NCI-H146 treated with DMSO at 0.1 percent for 48 hours (cell line): ENCODE data around the gene CPZ.

Source experiments
- DNase-seq: peaks from one replicate; lab custom pipeline; 2025; ENCODE audit not compliant: unreplicated experiment; lab: John Stamatoyannopoulos, UW

CPZ gene

GRCh38 chr4:8592366-8593263 lies at the start of gene CPZ:
Gene CPZ, plus strand, starts transcription at chr4:8592765. Its CDS starts 69 bp downstream, at chr4:8592834.
- DNase-seq, result no peak

GRCh38 chr4:8542776-8543525 lies 49.6 kb upstream of the CPZ start:
- DNase-seq, result no peak

- DNase-seq, result no peak
Observed at GRCh38 chr4:8543623-8544022, 48.9 kb upstream of the CPZ start.

GRCh38 chr4:8544282-8544681 lies 48.3 kb upstream of the CPZ start:
- DNase-seq, result no peak

- no peak for DNase-seq
Observed at GRCh38 chr4:8544741-8545438, 47.7 kb upstream of the CPZ start.

GRCh38 chr4:8545439-8545765 lies 47.2 kb upstream of the CPZ start:
- DNase-seq, result no peak

GRCh38 chr4:8546766-8547107 lies 45.8 kb upstream of the CPZ start:
- DNase-seq, result no peak

- no peak for DNase-seq
Observed at GRCh38 chr4:8547108-8547911, 45.3 kb upstream of the CPZ start.

- no peak for DNase-seq
Observed at GRCh38 chr4:8547912-8548730, 44.4 kb upstream of the CPZ start.

GRCh38 chr4:8548731-8549351 lies 43.7 kb upstream of the CPZ start:
- no peak for DNase-seq

- no peak for DNase-seq
Observed at GRCh38 chr4:8549352-8549931, 43.1 kb upstream of the CPZ start.

GRCh38 chr4:8550691-8551090 lies 41.9 kb upstream of the CPZ start:
- no peak for DNase-seq

GRCh38 chr4:8552024-8552423 lies 40.5 kb upstream of the CPZ start:
- DNase-seq, result no peak

GRCh38 chr4:8552581-8553205 lies 39.9 kb upstream of the CPZ start:
- DNase-seq, result no peak

- no peak for DNase-seq
Observed at GRCh38 chr4:8553216-8553615, 39.3 kb upstream of the CPZ start.

- no peak for DNase-seq
Observed at GRCh38 chr4:8553991-8554405, 38.6 kb upstream of the CPZ start.

- DNase-seq, result no peak
Observed at GRCh38 chr4:8554555-8555100, 37.9 kb upstream of the CPZ start.

GRCh38 chr4:8555716-8556115 lies 36.8 kb upstream of the CPZ start:
- no peak for DNase-seq
